Left lung (tissue), 14 donors: ENCODE results near the gene TMPRSS2. TPM values are rescaled to one million over a fixed set of nuclear protein-coding genes. Genes with fewer than 3 reads are reported as not detected.

ENCODE experiments used
- ATAC-seq: fragments of 200-7000 bp; cut with Tn5 transposase; one replicate; pipeline ENCODE4 v1.9.1; 2020; ENCODE audit warnings: moderate library complexity
- DNase-seq, 4 donors: peaks; one replicate each; pipeline ENCODE4 v3.0.0-alpha.2; 2013 to 2020
- H3K27ac ChIP-seq, 2 donors: fragments of 200-600 bp; sonication (generic) in 1 of 2; one replicate each; pipeline versions ENCODE4 v1.5.0 to v1.8.0; 2020 to 2021
- H3K27me3 ChIP-seq, 2 donors: fragments of 200-600 bp; sonication (generic) in 1 of 2; one replicate each; pipeline versions ENCODE4 v1.5.0 to v1.8.0; 2020 to 2021
- H3K36me3 ChIP-seq, 2 donors: fragments of 200-600 bp; sonication (generic) in 1 of 2; one replicate each; pipeline versions ENCODE4 v1.5.0 to v1.8.0; 2020 to 2021
- H3K4me1 ChIP-seq, 2 donors: fragments of 200-600 bp; one replicate each; pipeline ENCODE4 v1.8.0; 2021
- H3K4me3 ChIP-seq, 2 donors: fragments of 200-600 bp; sonication (generic) in 1 of 2; one replicate each; pipeline versions ENCODE4 v1.5.0 to v1.8.0; 2020 to 2021; ENCODE audit warnings: mild to moderate bottlenecking in 1 of 2
- H3K9me3 ChIP-seq, 2 donors: fragments of 200-600 bp; sonication (generic) in 1 of 2; one replicate each; pipeline versions ENCODE4 v1.5.0 to v1.8.0; 2020 to 2021
- CTCF ChIP-seq, 2 donors: fragments of 200-600 bp; sonication (generic) in 1 of 2; IDR thresholded peaks; one replicate each; pipeline versions ENCODE4 v1.5.0 to v1.8.0; 2021; ENCODE audit warnings: antibody characterized with exemption in 2 of 2
- intact Hi-C, 2 donors: fragments of 100-400 bp; cut with DNase I; formaldehyde crosslinking; loops; one replicate each; pipeline versions ENCODE4 v1.11.2 to v1.14.2; 2022
- long read RNA-seq, 12 donors: library from polyadenylated mRNA in 2 of 12; unstranded in 2 of 12; transcript quantifications; one replicate each; pipeline ENCODE4 v2.0.0 and lab custom pipeline, GENCODE V29; 2019 to 2026
- polyA plus RNA-seq, 6 donors: library from polyadenylated mRNA; unstranded; fragments of 120-200 nt; gene quantifications; one replicate each; pipeline ENCODE4 v1.2.1, GENCODE V29; 2013; ENCODE audit not compliant: insufficient read length in 6 of 6
- total RNA-seq, 2 donors: library from RNA; stranded (reverse); fragmentation: NEBNext Ultra II Directional; extraction: Animal tissue kit (Norgen Biotek cat#: 25700); gene quantifications; one replicate each; pipeline ENCODE4 v1.2.1, GENCODE V29; 2021
- donor health status: DM: no; HTN: yes; CAD: no.
- donor health status: DM: no; HTN: no; CAD: no.

The TMPRSS2 gene
- total RNA-seq (100 to 1,000 TPM in 1 of 2 donors, 10 to 100 TPM in 1; 56.8 to 137 TPM), polyA plus RNA-seq (10 to 100 TPM; 38.2 to 58.1 (median 51.2) TPM)
- long read RNA-seq, donor 1, transcript TMPRSS2-201 (14 exons, 3,205 nt) = minor isoform, 7 of 19 reads
- long read RNA-seq, donor 1, transcript TMPRSS2-209 (2 exons, 633 nt) = major isoform, 12 of 19 reads
- long read RNA-seq, donor 1, partial matches to known transcripts = 0 of 19 reads
- long read RNA-seq, donor 1, other reads (novel, unspliced or antisense) = 0 of 19 reads
- long read RNA-seq, donor 2, partial matches to known transcripts = 0 of 6 reads
- long read RNA-seq, donor 2, other reads (novel, unspliced or antisense) = 0 of 6 reads
- long read RNA-seq, donor 3, transcript TMPRSS2-209 (2 exons, 633 nt) = major isoform, 7 of 10 reads
- long read RNA-seq, donor 3, partial matches to known transcripts = 0 of 10 reads
- long read RNA-seq, donor 3, other reads (novel, unspliced or antisense) = 0 of 10 reads
- long read RNA-seq, donor 4, partial matches to known transcripts = 2 of 26 reads
- long read RNA-seq, donor 4, other reads (novel, unspliced or antisense) = 21 of 26 reads
- long read RNA-seq, donor 5, transcript TMPRSS2-209 (2 exons, 633 nt) = major isoform, 10 of 14 reads
- long read RNA-seq, donor 5, partial matches to known transcripts = 0 of 14 reads
- long read RNA-seq, donor 5, other reads (novel, unspliced or antisense) = 0 of 14 reads
- long read RNA-seq, donor 6, partial matches to known transcripts = 0 of 9 reads
- long read RNA-seq, donor 6, other reads (novel, unspliced or antisense) = 0 of 9 reads
- long read RNA-seq, donor 7, transcript TMPRSS2-209 (2 exons, 633 nt) = major isoform, 12 of 14 reads
- long read RNA-seq, donor 7, partial matches to known transcripts = 0 of 14 reads
- long read RNA-seq, donor 7, other reads (novel, unspliced or antisense) = 0 of 14 reads
- long read RNA-seq, donor 8, transcript TMPRSS2-201 (14 exons, 3,205 nt) = minor isoform, 6 of 23 reads
- long read RNA-seq, donor 8, transcript TMPRSS2-209 (2 exons, 633 nt) = major isoform, 14 of 23 reads
- long read RNA-seq, donor 8, partial matches to known transcripts = 0 of 23 reads
- long read RNA-seq, donor 8, other reads (novel, unspliced or antisense) = 0 of 23 reads
- long read RNA-seq, donor 9 = 0 reads
- long read RNA-seq, donor 10, partial matches to known transcripts = 0 of 2 reads
- long read RNA-seq, donor 10, other reads (novel, unspliced or antisense) = 1 of 2 reads
- long read RNA-seq, donor 11 = 0 reads
- long read RNA-seq, donor 12, transcript TMPRSS2-209 (2 exons, 633 nt) = major isoform, 10 of 15 reads
- long read RNA-seq, donor 12, partial matches to known transcripts = 0 of 15 reads
- long read RNA-seq, donor 12, other reads (novel, unspliced or antisense) = 0 of 15 reads

- peaks cover 0 to 5% of the 10 kb centered on the region in 2 donors for H3K4me1 ChIP-seq
- intact Hi-C loops = no loop called here
- no peaks in the 10 kb centered on the region for H3K9me3 ChIP-seq
- DNase-seq (peak in 3 of 4 donors; percentile 71 to 90 (median 76)), ATAC-seq (peak; percentile 86)
- H3K36me3 ChIP-seq = no peaks in the 10 kb centered on the region
- no peak for TF ChIP-seq CTCF (IDR thresholded peaks at IDR 0.05)
- peaks cover 24 to 80% of the 10 kb centered on the region in 2 donors for H3K27me3 ChIP-seq
- peak within 1 kb of the TSS; percentile 34 to 50 for H3K4me3 ChIP-seq
- peak within 1 kb of the TSS; percentile 60 to 82 for H3K27ac ChIP-seq
Observed at GRCh38 chr21:41507521-41508414, at the start of gene TMPRSS2. Gene TMPRSS2 (minus strand): TSS chr21:41508158. CDS start chr21:41498133, 10,025 bp downstream.

- DNase-seq = no peak
- H3K9me3 ChIP-seq = no peaks in the 10 kb centered on the region
- no peak overlapping the region for H3K27ac ChIP-seq
- H3K4me1 ChIP-seq = no peaks in the 10 kb centered on the region
- ATAC-seq = no peak
- no peaks in the 10 kb centered on the region for H3K36me3 ChIP-seq
- intact Hi-C loops = no loop called here
- no peak overlapping the region for H3K4me3 ChIP-seq
- H3K27me3 ChIP-seq = no peaks in the 10 kb centered on the region
- no peak for TF ChIP-seq CTCF (IDR thresholded peaks at IDR 0.05)
Observed at GRCh38 chr21:41555057-41555456, 47.1 kb upstream of the TMPRSS2 start.

- no peaks in the 10 kb centered on the region for H3K9me3 ChIP-seq
- DNase-seq = no peak
- H3K36me3 ChIP-seq = no peaks in the 10 kb centered on the region
- peaks cover 0 to 9% of the 10 kb centered on the region in 2 donors for H3K27me3 ChIP-seq
- no peak overlapping the region for H3K4me3 ChIP-seq
- TF ChIP-seq CTCF (IDR thresholded peaks at IDR 0.05) = no peak
- no peak overlapping the region for H3K27ac ChIP-seq
- no peak for ATAC-seq
- intact Hi-C loops = no loop called here
- no peaks in the 10 kb centered on the region for H3K4me1 ChIP-seq
Observed at GRCh38 chr21:41552254-41552653, 44.3 kb upstream of the TMPRSS2 start.

GRCh38 chr21:41548781-41549180, 40.8 kb upstream of the TMPRSS2 start:
- Histone ChIP-seq H3K4me1 (no peaks in the 10 kb centered on the region), H3K27ac (no peak overlapping the region), H3K4me3 (no peak overlapping the region), H3K9me3 (no peaks in the 10 kb centered on the region), H3K27me3 (peaks cover 4 to 16% of the 10 kb centered on the region in 2 donors), H3K36me3 (no peaks in the 10 kb centered on the region)
- TF ChIP-seq CTCF (IDR thresholded peaks at IDR 0.05) = no peak
- intact Hi-C loops = no loop called here
- ATAC-seq (no peak), DNase-seq (no peak)
